ENCODE measurements around the gene BBS5. TPM values are rescaled to one million over a fixed set of nuclear protein-coding genes. Genes with fewer than 3 reads are reported as not detected.

BBS5 gene
- total RNA-seq, 1 donor from 2014 or later = 8.2 TPM

DNA sequence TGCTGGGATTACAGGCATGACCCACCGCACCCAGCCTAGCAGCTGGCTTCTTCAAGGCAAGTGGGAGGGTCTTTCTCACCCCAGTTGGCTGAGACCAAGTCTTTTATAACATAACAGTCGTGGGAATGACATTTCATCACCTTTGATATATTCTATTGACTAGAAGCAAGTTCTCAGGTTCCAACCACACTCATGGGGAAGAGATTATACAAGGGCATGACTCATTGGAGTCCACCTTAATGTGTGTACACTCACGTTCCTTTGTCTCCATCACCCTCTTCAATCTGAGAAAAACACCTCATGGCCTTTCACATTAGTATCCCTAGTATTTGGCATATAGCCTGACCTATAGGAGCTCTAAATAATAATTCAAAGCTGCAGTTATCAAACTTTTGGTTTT, 2.8 kb upstream of the BBS5 start:
- no peaks in the 10 kb centered on the region for H3K36me3 Mint-ChIP-seq (ENCODE audit: insufficient read depth)
- TF ChIP-seq, protein P1, sequence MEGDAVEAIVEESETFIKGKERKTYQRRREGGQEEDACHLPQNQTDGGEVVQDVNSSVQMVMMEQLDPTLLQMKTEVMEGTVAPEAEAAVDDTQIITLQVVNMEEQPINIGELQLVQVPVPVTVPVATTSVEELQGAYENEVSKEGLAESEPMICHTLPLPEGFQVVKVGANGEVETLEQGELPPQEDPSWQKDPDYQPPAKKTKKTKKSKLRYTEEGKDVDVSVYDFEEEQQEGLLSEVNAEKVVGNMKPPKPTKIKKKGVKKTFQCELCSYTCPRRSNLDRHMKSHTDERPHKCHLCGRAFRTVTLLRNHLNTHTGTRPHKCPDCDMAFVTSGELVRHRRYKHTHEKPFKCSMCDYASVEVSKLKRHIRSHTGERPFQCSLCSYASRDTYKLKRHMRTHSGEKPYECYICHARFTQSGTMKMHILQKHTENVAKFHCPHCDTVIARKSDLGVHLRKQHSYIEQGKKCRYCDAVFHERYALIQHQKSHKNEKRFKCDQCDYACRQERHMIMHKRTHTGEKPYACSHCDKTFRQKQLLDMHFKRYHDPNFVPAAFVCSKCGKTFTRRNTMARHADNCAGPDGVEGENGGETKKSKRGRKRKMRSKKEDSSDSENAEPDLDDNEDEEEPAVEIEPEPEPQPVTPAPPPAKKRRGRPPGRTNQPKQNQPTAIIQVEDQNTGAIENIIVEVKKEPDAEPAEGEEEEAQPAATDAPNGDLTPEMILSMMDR (IDR thresholded peaks at IDR 0.05; ENCODE audit: unreplicated experiment) = no peak

GRCh38 chr2:169478339-169478738, 955 bp upstream of the BBS5 start:
- no peak overlapping the region for H3K27ac Mint-ChIP-seq
- TF ChIP-seq, protein P1 (IDR thresholded peaks at IDR 0.05; ENCODE audit: unreplicated experiment) = no peak
- H3K4me1 Mint-ChIP-seq (ENCODE audit: low read depth) = peaks cover 10% of the 10 kb centered on the region
- H3K9me3 Mint-ChIP-seq (ENCODE audit: low read depth) = no peaks in the 10 kb centered on the region
- no peak for DNase-seq (ENCODE audit: low spot score, unreplicated experiment)
- peaks cover 17% of the 10 kb centered on the region for H3K27me3 Mint-ChIP-seq
- H3K36me3 Mint-ChIP-seq (ENCODE audit: insufficient read depth) = no peaks in the 10 kb centered on the region
- H3K4me3 Mint-ChIP-seq (ENCODE audit: low read depth) = peak overlapping the region; percentile 87

More for the DNA sequence above, 2.8 kb upstream of the BBS5 start:
- no peaks in the 10 kb centered on the region for H3K9me3 Mint-ChIP-seq (ENCODE audit: low read depth)
- peaks cover 17% of the 10 kb centered on the region for H3K27me3 Mint-ChIP-seq
- H3K27ac Mint-ChIP-seq = no peak overlapping the region
- no peak overlapping the region for H3K4me3 Mint-ChIP-seq (ENCODE audit: low read depth)
- DNase-seq (ENCODE audit: low spot score, unreplicated experiment) = no peak
- peaks cover 9% of the 10 kb centered on the region for H3K4me1 Mint-ChIP-seq (ENCODE audit: low read depth)

DNA sequence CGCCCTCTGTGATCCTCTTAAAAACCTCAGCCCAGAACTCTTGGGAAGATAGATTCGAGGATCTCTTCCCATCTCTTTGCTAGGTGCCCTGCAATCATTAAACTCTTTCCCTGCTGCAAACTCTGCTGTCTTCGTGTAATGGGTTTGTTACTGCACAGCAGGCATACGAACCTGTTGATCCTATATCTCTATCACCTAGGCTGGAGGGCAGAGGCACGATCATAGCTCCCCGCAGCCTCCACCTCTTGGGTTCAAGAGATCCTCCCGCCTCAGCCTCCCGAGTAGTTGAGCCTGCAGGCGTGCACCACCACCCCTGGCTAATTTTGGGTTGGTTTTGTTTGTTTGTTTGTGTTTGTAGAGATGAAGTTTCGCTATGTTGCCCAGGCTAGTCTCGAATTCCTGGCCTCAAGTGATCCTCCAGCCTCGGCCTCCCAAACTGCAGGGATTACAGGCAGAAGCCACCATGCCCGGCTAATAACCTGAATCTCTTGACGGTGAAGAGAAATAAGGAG, 493 bp upstream of the BBS5 start:
- H3K36me3 Mint-ChIP-seq (ENCODE audit: insufficient read depth) = no peaks in the 10 kb centered on the region
- H3K9me3 Mint-ChIP-seq (ENCODE audit: low read depth) = no peaks in the 10 kb centered on the region
- peak overlapping the region; percentile 83 for H3K27ac Mint-ChIP-seq
- TF ChIP-seq, protein P1 (IDR thresholded peaks at IDR 0.05; ENCODE audit: unreplicated experiment) = no peak
- H3K4me1 Mint-ChIP-seq (ENCODE audit: low read depth) = peaks cover 10% of the 10 kb centered on the region
- H3K27me3 Mint-ChIP-seq = peaks cover 17% of the 10 kb centered on the region
- peak overlapping the region; percentile 87 for H3K4me3 Mint-ChIP-seq (ENCODE audit: low read depth)
- DNase-seq (ENCODE audit: low spot score, unreplicated experiment) = no peak

DNA sequence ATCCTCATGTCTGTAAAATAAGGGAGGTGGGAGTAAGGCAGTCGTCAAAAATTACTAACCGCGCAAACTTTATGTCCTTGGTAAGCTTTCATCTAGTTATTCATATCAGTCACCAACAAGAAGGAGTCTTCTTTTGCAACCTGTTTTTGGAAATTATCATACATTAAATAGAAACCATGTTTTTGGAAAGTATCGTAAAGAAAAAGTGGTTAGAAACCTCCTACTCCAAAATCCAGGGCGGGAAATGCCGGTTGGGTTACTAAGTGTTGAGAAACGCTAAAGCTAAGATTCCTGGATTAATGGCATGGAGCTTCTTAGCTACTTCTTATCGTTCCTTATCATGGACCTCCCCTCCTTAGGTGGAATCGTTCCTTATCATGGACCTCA, 778 bp downstream of the BBS5 start:
- Mint-ChIP-seq H3K4me3 (ENCODE audit: low read depth) (peak overlapping the region; percentile 87), H3K27me3 (peaks cover 17% of the 10 kb centered on the region), H3K9me3 (ENCODE audit: low read depth) (no peaks in the 10 kb centered on the region), H3K4me1 (ENCODE audit: low read depth) (peaks cover 10% of the 10 kb centered on the region), H3K36me3 (ENCODE audit: insufficient read depth) (no peaks in the 10 kb centered on the region), H3K27ac (peak overlapping the region; percentile 69)
- DNase-seq (ENCODE audit: low spot score, unreplicated experiment) = no peak
- TF ChIP-seq, protein P1 (IDR thresholded peaks at IDR 0.05; ENCODE audit: unreplicated experiment) = no peak

DNA sequence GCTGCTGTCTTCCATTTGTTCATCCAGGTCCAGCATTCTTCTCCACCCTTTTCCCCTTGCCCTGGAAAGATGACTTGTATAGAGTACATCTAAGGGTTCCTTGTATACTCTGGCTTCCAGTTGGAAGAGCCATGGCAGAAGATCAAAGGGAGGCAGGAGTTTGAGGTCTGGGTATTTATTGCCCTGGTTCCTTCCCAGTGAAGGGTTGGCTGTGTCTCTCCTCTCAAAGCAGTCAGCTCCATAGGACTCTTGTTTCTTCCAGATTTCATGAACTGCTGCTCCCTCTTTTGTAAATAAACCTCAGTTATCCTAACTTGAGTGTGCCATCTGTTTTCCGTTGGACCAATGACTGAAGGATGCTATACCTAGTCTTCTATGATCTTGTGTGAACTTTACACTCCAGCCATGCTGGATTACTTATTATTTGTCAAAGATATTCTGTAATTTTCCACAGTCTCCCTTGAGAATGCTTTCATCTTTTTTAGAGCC, 6.4 kb downstream of the BBS5 start:
- DNase-seq (ENCODE audit: low spot score, unreplicated experiment) = no peak
- TF ChIP-seq, protein P1 (IDR thresholded peaks at IDR 0.05; ENCODE audit: unreplicated experiment) = no peak
- Mint-ChIP-seq H3K9me3 (ENCODE audit: low read depth) (peaks cover 1% of the 10 kb centered on the region), H3K4me1 (ENCODE audit: low read depth) (peaks cover 3% of the 10 kb centered on the region), H3K36me3 (ENCODE audit: insufficient read depth) (peaks cover 7% of the 10 kb centered on the region), H3K4me3 (ENCODE audit: low read depth) (no peak overlapping the region), H3K27me3 (no peaks in the 10 kb centered on the region), H3K27ac (no peak overlapping the region)

Measured in progenitor cell of endocrine pancreas (in vitro differentiated cells).